ENCODE measurements around the gene BAMBI.

The BAMBI gene

GRCh38 chr10:28676326-28676967 lies 874 bp upstream of the BAMBI start:
- peak in 1 of 2 donors; percentile 12 for DNase-seq

GRCh38 chr10:28677888-28678686 lies 766 bp downstream of the BAMBI start:
- peak in 1 of 2 donors; percentile 9 for DNase-seq

GRCh38 chr10:28678687-28679457 lies 1.6 kb downstream of the BAMBI start:
- DNase-seq, result no peak

- DNase-seq, result no peak
Observed at GRCh38 chr10:28679581-28680357, 2.4 kb downstream of the BAMBI start.

- no peak for DNase-seq
Observed at GRCh38 chr10:28680358-28680752, 3.0 kb downstream of the BAMBI start.

GRCh38 chr10:28681291-28681763 lies 4.0 kb downstream of the BAMBI start:
- DNase-seq, result no peak

GRCh38 chr10:28681928-28682750 lies 4.8 kb downstream of the BAMBI start:
- no peak for DNase-seq

GRCh38 chr10:28684157-28684985 lies 7.0 kb downstream of the BAMBI start:
- no peak for DNase-seq

- no peak for DNase-seq
Observed at GRCh38 chr10:28684986-28685580, 7.8 kb downstream of the BAMBI start.

GRCh38 chr10:28685717-28686116 lies 8.4 kb downstream of the BAMBI start:
- DNase-seq, result no peak

GRCh38 chr10:28686835-28687682 lies 9.7 kb downstream of the BAMBI start:
- no peak for DNase-seq

- DNase-seq, result no peak
Observed at GRCh38 chr10:28687683-28688001, 10.3 kb downstream of the BAMBI start.

- no peak for DNase-seq
Observed at GRCh38 chr10:28690545-28690944, 13.2 kb downstream of the BAMBI start.

GRCh38 chr10:28691187-28691694 lies 13.9 kb downstream of the BAMBI start:
- DNase-seq, result no peak

GRCh38 chr10:28692050-28692449 lies 14.7 kb downstream of the BAMBI start:
- no peak for DNase-seq

- DNase-seq, result no peak
Observed at GRCh38 chr10:28694530-28694929, 17.2 kb downstream of the BAMBI start.

- DNase-seq, result no peak
Observed at GRCh38 chr10:28698075-28698474, 20.8 kb downstream of the BAMBI start.

- no peak for DNase-seq
Observed at GRCh38 chr10:28704464-28705161, 27.3 kb downstream of the BAMBI start.

GRCh38 chr10:28705472-28705871 lies 28.2 kb downstream of the BAMBI start:
- DNase-seq, result no peak

Measured in stimulated activated CD4-positive, alpha-beta T cell treated with anti-CD3 and anti-CD28 coated beads, Interleukin-2, amount 100 ng/mL, for 48 hours (primary cell).